ENCODE data around the gene KIAA1191.

The KIAA1191 gene

GRCh38 chr5:176396330-176396729, 34.8 kb upstream of the KIAA1191 start:
- no peak overlapping the region for H3K4me3 Mint-ChIP-seq
- peaks cover 12% of the 10 kb centered on the region for H3K36me3 Mint-ChIP-seq (ENCODE audit: low read depth)
- H3K4me1 Mint-ChIP-seq (ENCODE audit: low read depth), result no peaks in the 10 kb centered on the region
- no peak for DNase-seq (ENCODE audit: low spot score)
- H3K27me3 Mint-ChIP-seq (ENCODE audit: low read depth), result no peaks in the 10 kb centered on the region
- no peak overlapping the region for H3K27ac Mint-ChIP-seq
- no peaks in the 10 kb centered on the region for H3K9me3 Mint-ChIP-seq

GRCh38 chr5:176394881-176395675, 33.5 kb upstream of the KIAA1191 start:
- Mint-ChIP-seq H3K36me3 (ENCODE audit: low read depth) (peaks cover 12% of the 10 kb centered on the region), H3K27ac (no peak overlapping the region), H3K4me3 (no peak overlapping the region), H3K9me3 (no peaks in the 10 kb centered on the region), H3K4me1 (ENCODE audit: low read depth) (no peaks in the 10 kb centered on the region), H3K27me3 (ENCODE audit: low read depth) (no peaks in the 10 kb centered on the region)
- DNase-seq (ENCODE audit: low spot score), result no peak

- Mint-ChIP-seq H3K4me3 (no peak overlapping the region), H3K27me3 (ENCODE audit: low read depth) (no peaks in the 10 kb centered on the region)
Observed at GRCh38 chr5:176394096-176394495, 32.5 kb upstream of the KIAA1191 start.

GRCh38 chr5:176392526-176392925, 31.0 kb upstream of the KIAA1191 start:
- no peaks in the 10 kb centered on the region for H3K27me3 Mint-ChIP-seq (ENCODE audit: low read depth)
- DNase-seq (ENCODE audit: low spot score), result no peak
- H3K9me3 Mint-ChIP-seq, result no peaks in the 10 kb centered on the region
- peaks cover 21% of the 10 kb centered on the region for H3K36me3 Mint-ChIP-seq (ENCODE audit: low read depth)
- peaks cover 6% of the 10 kb centered on the region for H3K4me1 Mint-ChIP-seq (ENCODE audit: low read depth)
- no peak overlapping the region for H3K27ac Mint-ChIP-seq
- no peak overlapping the region for H3K4me3 Mint-ChIP-seq

More at GRCh38 chr5:176394096-176394495, 32.5 kb upstream of the KIAA1191 start:
- H3K4me1 Mint-ChIP-seq (ENCODE audit: low read depth), result peaks cover 3% of the 10 kb centered on the region
- no peak for DNase-seq (ENCODE audit: low spot score)
- H3K27ac Mint-ChIP-seq, result no peak overlapping the region
- H3K9me3 Mint-ChIP-seq, result no peaks in the 10 kb centered on the region
- peaks cover 18% of the 10 kb centered on the region for H3K36me3 Mint-ChIP-seq (ENCODE audit: low read depth)

- H3K4me3 Mint-ChIP-seq, result no peak overlapping the region
- H3K27ac Mint-ChIP-seq, result no peak overlapping the region
- peaks cover 24% of the 10 kb centered on the region for H3K36me3 Mint-ChIP-seq (ENCODE audit: low read depth)
- H3K9me3 Mint-ChIP-seq, result no peaks in the 10 kb centered on the region
- DNase-seq (ENCODE audit: low spot score), result no peak
- no peaks in the 10 kb centered on the region for H3K27me3 Mint-ChIP-seq (ENCODE audit: low read depth)
- peaks cover 10% of the 10 kb centered on the region for H3K4me1 Mint-ChIP-seq (ENCODE audit: low read depth)
Observed at GRCh38 chr5:176391999-176392398, 30.4 kb upstream of the KIAA1191 start.

- Mint-ChIP-seq H3K27me3 (ENCODE audit: low read depth) (no peaks in the 10 kb centered on the region), H3K9me3 (no peaks in the 10 kb centered on the region), H3K4me3 (no peak overlapping the region), H3K27ac (no peak overlapping the region), H3K36me3 (ENCODE audit: low read depth) (peaks cover 28% of the 10 kb centered on the region), H3K4me1 (ENCODE audit: low read depth) (peaks cover 13% of the 10 kb centered on the region)
- no peak for DNase-seq (ENCODE audit: low spot score)
Observed at GRCh38 chr5:176391479-176391878, 29.9 kb upstream of the KIAA1191 start.

GRCh38 chr5:176389135-176390123, 27.9 kb upstream of the KIAA1191 start:
- Mint-ChIP-seq H3K36me3 (ENCODE audit: low read depth) (peaks cover 44% of the 10 kb centered on the region), H3K27me3 (ENCODE audit: low read depth) (no peaks in the 10 kb centered on the region)

GRCh38 chr5:176388444-176389134, 27.0 kb upstream of the KIAA1191 start, which contains the start of the genes HIGD2A and NOP16:
HIGD2A (plus strand) TSS chr5:176388751; CDS start chr5:176388820, 69 bp downstream.
NOP16 (minus strand) TSS chr5:176388598; CDS start chr5:176388539, 59 bp downstream.
- Mint-ChIP-seq H3K27me3 (ENCODE audit: low read depth) (no peaks in the 10 kb centered on the region), H3K9me3 (no peaks in the 10 kb centered on the region), H3K36me3 (ENCODE audit: low read depth) (peaks cover 49% of the 10 kb centered on the region), H3K27ac (peak within 1 kb of the TSS; percentile 99), H3K4me1 (ENCODE audit: low read depth) (peaks cover 23% of the 10 kb centered on the region), H3K4me3 (peak within 1 kb of the TSS; percentile 92)
- peak; percentile 95 for DNase-seq (ENCODE audit: low spot score)

More at GRCh38 chr5:176389135-176390123, 27.9 kb upstream of the KIAA1191 start:
- H3K4me1 Mint-ChIP-seq (ENCODE audit: low read depth), result peaks cover 23% of the 10 kb centered on the region
- H3K27ac Mint-ChIP-seq, result peak overlapping the region; percentile 99
- peak overlapping the region; percentile 92 for H3K4me3 Mint-ChIP-seq
- DNase-seq (ENCODE audit: low spot score), result no peak
- no peaks in the 10 kb centered on the region for H3K9me3 Mint-ChIP-seq

GRCh38 chr5:176388003-176388443, 26.5 kb upstream of the KIAA1191 start:
- no peak for DNase-seq (ENCODE audit: low spot score)
- Mint-ChIP-seq H3K36me3 (ENCODE audit: low read depth) (peaks cover 51% of the 10 kb centered on the region), H3K4me1 (ENCODE audit: low read depth) (peaks cover 23% of the 10 kb centered on the region), H3K27me3 (ENCODE audit: low read depth) (no peaks in the 10 kb centered on the region), H3K9me3 (no peaks in the 10 kb centered on the region), H3K4me3 (peak overlapping the region; percentile 92), H3K27ac (peak overlapping the region; percentile 99)

GRCh38 chr5:176387384-176387925, 25.9 kb upstream of the KIAA1191 start:
- no peak for DNase-seq (ENCODE audit: low spot score)
- H3K27me3 Mint-ChIP-seq (ENCODE audit: low read depth), result no peaks in the 10 kb centered on the region
- no peaks in the 10 kb centered on the region for H3K9me3 Mint-ChIP-seq
- H3K4me3 Mint-ChIP-seq, result peak overlapping the region; percentile 92
- peak overlapping the region; percentile 99 for H3K27ac Mint-ChIP-seq
- H3K36me3 Mint-ChIP-seq (ENCODE audit: low read depth), result peaks cover 54% of the 10 kb centered on the region
- H3K4me1 Mint-ChIP-seq (ENCODE audit: low read depth), result peaks cover 23% of the 10 kb centered on the region

GRCh38 chr5:176386491-176386890, 24.9 kb upstream of the KIAA1191 start:
- H3K4me3 Mint-ChIP-seq, result peak overlapping the region; percentile 92
- DNase-seq (ENCODE audit: low spot score), result no peak
- peaks cover 56% of the 10 kb centered on the region for H3K36me3 Mint-ChIP-seq (ENCODE audit: low read depth)
- no peak overlapping the region for H3K27ac Mint-ChIP-seq
- H3K27me3 Mint-ChIP-seq (ENCODE audit: low read depth), result no peaks in the 10 kb centered on the region
- no peaks in the 10 kb centered on the region for H3K9me3 Mint-ChIP-seq
- peaks cover 23% of the 10 kb centered on the region for H3K4me1 Mint-ChIP-seq (ENCODE audit: low read depth)

- Mint-ChIP-seq H3K4me1 (ENCODE audit: low read depth) (peaks cover 23% of the 10 kb centered on the region), H3K9me3 (no peaks in the 10 kb centered on the region), H3K4me3 (no peak overlapping the region), H3K36me3 (ENCODE audit: low read depth) (peaks cover 58% of the 10 kb centered on the region), H3K27me3 (ENCODE audit: low read depth) (no peaks in the 10 kb centered on the region), H3K27ac (no peak overlapping the region)
- no peak for DNase-seq (ENCODE audit: low spot score)
Observed at GRCh38 chr5:176384991-176385390, 23.4 kb upstream of the KIAA1191 start.

GRCh38 chr5:176384366-176384930, 22.9 kb upstream of the KIAA1191 start:
- Mint-ChIP-seq H3K4me1 (ENCODE audit: low read depth) (peaks cover 20% of the 10 kb centered on the region), H3K4me3 (no peak overlapping the region), H3K27me3 (ENCODE audit: low read depth) (no peaks in the 10 kb centered on the region), H3K36me3 (ENCODE audit: low read depth) (peaks cover 60% of the 10 kb centered on the region), H3K9me3 (no peaks in the 10 kb centered on the region), H3K27ac (no peak overlapping the region)
- DNase-seq (ENCODE audit: low spot score), result no peak

Measured in T-helper 2 cell treated with Interferon-gamma antibody and Interleukin-4, amounts not matched to agents 5 μg/mL and 100 μg/mL, for 36 hours (primary cell).